ENCODE results near the gene SELPLG. TPM values are rescaled to one million over a fixed set of nuclear protein-coding genes. Genes with fewer than 3 reads are reported as not detected.
"Not testable (repeated sequence)": the region's sequence is repeated elsewhere in the genome, so short reads cannot be mapped to it uniquely, and the experiment has no call there.

The SELPLG gene
- total and polyA plus RNA-seq, 4 donors = 9.1 to 18.2 (median 10.9) TPM

- Histone ChIP-seq H3K27ac (ENCODE audit: low read depth, low read length) (no peak overlapping the region), H3K27me3 (ENCODE audit: control insufficient read depth, insufficient read depth, low read length) (no peaks in the 10 kb centered on the region), H3K4me3 (ENCODE audit: low read depth, low read length) (no peak overlapping the region), H3K36me3 (ENCODE audit: control insufficient read depth, insufficient read depth, low read length) (peaks cover 27% of the 10 kb centered on the region), H3K4me1 (ENCODE audit: control insufficient read depth, insufficient read depth, low read length) (no peaks in the 10 kb centered on the region), H3K9me3 (ENCODE audit: control insufficient read depth, insufficient read depth, low read length) (no peaks in the 10 kb centered on the region)
- WGBS (ENCODE audit: insufficient coverage) = 63% methylated on average over 5 of the region's 10 CpGs
- DNase-seq (ENCODE audit: low read depth in 4 of 6, low spot score in 6 of 6) = no peak
Observed at GRCh38 chr12:108657130-108657745, 23.5 kb upstream of the SELPLG start.

- H3K4me1 ChIP-seq (ENCODE audit: control insufficient read depth, insufficient read depth, low read length); DNase-seq (ENCODE audit: low read depth in 4 of 6, low spot score in 6 of 6); H3K27me3 ChIP-seq (ENCODE audit: control insufficient read depth, insufficient read depth, low read length); H3K9me3 ChIP-seq (ENCODE audit: control insufficient read depth, insufficient read depth, low read length); H3K4me3 ChIP-seq (ENCODE audit: low read depth, low read length); H3K27ac ChIP-seq (ENCODE audit: low read depth, low read length): not testable (repeated sequence)
- H3K36me3 ChIP-seq (ENCODE audit: control insufficient read depth, insufficient read depth, low read length) = peaks cover 28% of the 10 kb centered on the region
- 94% methylated on average over 16 of the region's 24 CpGs for WGBS (ENCODE audit: insufficient coverage)
Observed at GRCh38 chr12:108656247-108656646, 22.6 kb upstream of the SELPLG start.

DNA sequence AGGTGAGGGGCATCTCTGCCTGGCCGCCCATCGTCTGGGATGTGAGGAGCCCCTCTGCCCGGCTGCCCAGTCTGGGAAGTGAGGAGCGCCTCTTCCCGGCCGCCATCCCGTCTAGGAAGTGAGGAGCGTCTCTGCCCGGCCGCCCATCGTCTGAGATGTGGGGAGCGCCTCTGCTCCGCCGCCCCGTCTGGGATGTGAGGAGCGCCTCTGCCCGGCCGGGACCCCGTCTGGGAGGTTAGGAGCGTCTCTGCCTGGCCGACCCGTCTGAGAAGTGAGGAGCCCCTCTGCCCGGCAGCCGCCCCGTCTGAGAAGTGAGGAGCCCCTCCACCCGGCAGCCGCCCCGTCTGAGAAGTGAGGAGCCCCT is 22.1 kb upstream of the SELPLG start:
- H3K9me3 ChIP-seq (ENCODE audit: control insufficient read depth, insufficient read depth, low read length); DNase-seq (ENCODE audit: low read depth in 4 of 6, low spot score in 6 of 6); H3K27me3 ChIP-seq (ENCODE audit: control insufficient read depth, insufficient read depth, low read length); H3K27ac ChIP-seq (ENCODE audit: low read depth, low read length); H3K4me3 ChIP-seq (ENCODE audit: low read depth, low read length); H3K4me1 ChIP-seq (ENCODE audit: control insufficient read depth, insufficient read depth, low read length): not testable (repeated sequence)
- WGBS (ENCODE audit: insufficient coverage) = no CpG with 5 or more reads among the region's 28 CpGs
- H3K36me3 ChIP-seq (ENCODE audit: control insufficient read depth, insufficient read depth, low read length) = peaks cover 32% of the 10 kb centered on the region

- not testable (repeated sequence) for H3K9me3 ChIP-seq (ENCODE audit: control insufficient read depth, insufficient read depth, low read length); H3K27ac ChIP-seq (ENCODE audit: low read depth, low read length); H3K27me3 ChIP-seq (ENCODE audit: control insufficient read depth, insufficient read depth, low read length); H3K4me1 ChIP-seq (ENCODE audit: control insufficient read depth, insufficient read depth, low read length); DNase-seq (ENCODE audit: low read depth in 4 of 6, low spot score in 6 of 6); H3K4me3 ChIP-seq (ENCODE audit: low read depth, low read length)
- H3K36me3 ChIP-seq (ENCODE audit: control insufficient read depth, insufficient read depth, low read length) = peaks cover 33% of the 10 kb centered on the region
- 85% methylated on average over 6 of the region's 9 CpGs for WGBS (ENCODE audit: insufficient coverage)
Observed at GRCh38 chr12:108654622-108655021, 20.9 kb upstream of the SELPLG start.

GRCh38 chr12:108653922-108654321 is 20.2 kb upstream of the SELPLG start:
- H3K9me3 ChIP-seq (ENCODE audit: control insufficient read depth, insufficient read depth, low read length) = no peaks in the 10 kb centered on the region
- DNase-seq (ENCODE audit: low read depth in 4 of 6, low spot score in 6 of 6) = no peak
- no peaks in the 10 kb centered on the region for H3K27me3 ChIP-seq (ENCODE audit: control insufficient read depth, insufficient read depth, low read length)
- no peak overlapping the region for H3K4me3 ChIP-seq (ENCODE audit: low read depth, low read length)
- no peak overlapping the region for H3K27ac ChIP-seq (ENCODE audit: low read depth, low read length)
- 97% methylated on average over 2 of the region's 3 CpGs for WGBS (ENCODE audit: insufficient coverage)
- no peaks in the 10 kb centered on the region for H3K4me1 ChIP-seq (ENCODE audit: control insufficient read depth, insufficient read depth, low read length)
- H3K36me3 ChIP-seq (ENCODE audit: control insufficient read depth, insufficient read depth, low read length) = peaks cover 33% of the 10 kb centered on the region

- Histone ChIP-seq H3K36me3 (ENCODE audit: control insufficient read depth, insufficient read depth, low read length) (peaks cover 38% of the 10 kb centered on the region), H3K9me3 (ENCODE audit: control insufficient read depth, insufficient read depth, low read length) (no peaks in the 10 kb centered on the region), H3K27me3 (ENCODE audit: control insufficient read depth, insufficient read depth, low read length) (no peaks in the 10 kb centered on the region), H3K4me3 (ENCODE audit: low read depth, low read length) (no peak overlapping the region), H3K4me1 (ENCODE audit: control insufficient read depth, insufficient read depth, low read length) (peaks cover under 1% of the 10 kb centered on the region), H3K27ac (ENCODE audit: low read depth, low read length) (no peak overlapping the region)
- DNase-seq (ENCODE audit: low read depth in 4 of 6, low spot score in 6 of 6) = no peak
Observed at GRCh38 chr12:108653082-108653516, 19.4 kb upstream of the SELPLG start.

GRCh38 chr12:108650083-108650482 is 16.4 kb upstream of the SELPLG start:
- Histone ChIP-seq H3K27me3 (ENCODE audit: control insufficient read depth, insufficient read depth, low read length) (no peaks in the 10 kb centered on the region), H3K4me1 (ENCODE audit: control insufficient read depth, insufficient read depth, low read length) (peaks cover 9% of the 10 kb centered on the region), H3K36me3 (ENCODE audit: control insufficient read depth, insufficient read depth, low read length) (peaks cover 33% of the 10 kb centered on the region), H3K9me3 (ENCODE audit: control insufficient read depth, insufficient read depth, low read length) (no peaks in the 10 kb centered on the region), H3K27ac (ENCODE audit: low read depth, low read length) (no peak overlapping the region), H3K4me3 (ENCODE audit: low read depth, low read length) (no peak overlapping the region)
- DNase-seq (ENCODE audit: low read depth in 4 of 6, low spot score in 6 of 6) = no peak
- WGBS (ENCODE audit: insufficient coverage) = no CpG with 5 or more reads among the region's 2 CpGs

DNA sequence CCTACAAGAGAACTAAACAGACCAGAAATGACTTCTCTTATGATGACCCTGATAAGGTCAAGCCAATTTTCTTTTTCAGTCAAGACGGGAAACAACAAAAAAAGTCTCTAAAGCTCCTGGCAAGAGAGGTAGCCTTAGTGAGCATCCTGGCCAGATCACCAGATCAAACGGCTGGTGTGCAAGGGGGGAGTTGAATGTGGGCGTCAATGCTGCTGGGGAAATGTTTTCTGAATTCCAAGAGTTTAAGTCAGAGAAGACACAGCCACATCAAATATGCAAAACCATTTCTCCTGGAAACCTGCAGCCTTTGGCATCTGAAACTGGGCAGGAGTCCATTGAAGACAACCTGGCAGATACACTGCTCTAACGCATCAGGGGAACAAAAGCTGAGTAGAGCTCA is 16.0 kb upstream of the SELPLG start:
- WGBS (ENCODE audit: insufficient coverage) = no CpG with 5 or more reads among the region's 4 CpGs
- H3K36me3 ChIP-seq (ENCODE audit: control insufficient read depth, insufficient read depth, low read length) = peaks cover 33% of the 10 kb centered on the region
- H3K27me3 ChIP-seq (ENCODE audit: control insufficient read depth, insufficient read depth, low read length) = no peaks in the 10 kb centered on the region
- no peak for DNase-seq (ENCODE audit: low read depth in 4 of 6, low spot score in 6 of 6)
- no peak overlapping the region for H3K27ac ChIP-seq (ENCODE audit: low read depth, low read length)
- H3K4me3 ChIP-seq (ENCODE audit: low read depth, low read length) = no peak overlapping the region
- H3K4me1 ChIP-seq (ENCODE audit: control insufficient read depth, insufficient read depth, low read length) = peaks cover 12% of the 10 kb centered on the region
- H3K9me3 ChIP-seq (ENCODE audit: control insufficient read depth, insufficient read depth, low read length) = no peaks in the 10 kb centered on the region

DNA sequence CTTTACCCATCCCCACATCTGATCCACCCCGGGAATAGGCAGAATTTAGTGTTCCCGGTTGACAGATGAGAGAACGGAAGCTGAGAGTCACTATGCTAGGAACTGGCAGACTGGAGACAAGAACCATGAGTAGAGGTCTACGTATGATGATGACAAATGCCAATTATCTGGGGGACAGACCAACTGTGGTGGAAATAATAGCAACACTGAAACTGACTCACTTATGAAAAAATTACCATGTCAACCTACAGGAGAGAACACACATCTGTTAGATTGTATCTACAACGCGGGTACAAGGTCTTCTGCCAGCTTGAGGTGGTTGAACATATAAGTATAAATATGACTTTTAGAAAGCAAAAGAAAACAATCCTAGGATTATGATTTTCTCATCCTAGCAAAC is 15.4 kb upstream of the SELPLG start:
- Histone ChIP-seq H3K4me3 (ENCODE audit: low read depth, low read length) (no peak overlapping the region), H3K36me3 (ENCODE audit: control insufficient read depth, insufficient read depth, low read length) (peaks cover 34% of the 10 kb centered on the region), H3K27me3 (ENCODE audit: control insufficient read depth, insufficient read depth, low read length) (no peaks in the 10 kb centered on the region), H3K4me1 (ENCODE audit: control insufficient read depth, insufficient read depth, low read length) (peaks cover 17% of the 10 kb centered on the region), H3K27ac (ENCODE audit: low read depth, low read length) (no peak overlapping the region), H3K9me3 (ENCODE audit: control insufficient read depth, insufficient read depth, low read length) (no peaks in the 10 kb centered on the region)
- 100% methylated on average over 3 of the region's 6 CpGs for WGBS (ENCODE audit: insufficient coverage)
- no peak for DNase-seq (ENCODE audit: low read depth in 4 of 6, low spot score in 6 of 6)

DNA sequence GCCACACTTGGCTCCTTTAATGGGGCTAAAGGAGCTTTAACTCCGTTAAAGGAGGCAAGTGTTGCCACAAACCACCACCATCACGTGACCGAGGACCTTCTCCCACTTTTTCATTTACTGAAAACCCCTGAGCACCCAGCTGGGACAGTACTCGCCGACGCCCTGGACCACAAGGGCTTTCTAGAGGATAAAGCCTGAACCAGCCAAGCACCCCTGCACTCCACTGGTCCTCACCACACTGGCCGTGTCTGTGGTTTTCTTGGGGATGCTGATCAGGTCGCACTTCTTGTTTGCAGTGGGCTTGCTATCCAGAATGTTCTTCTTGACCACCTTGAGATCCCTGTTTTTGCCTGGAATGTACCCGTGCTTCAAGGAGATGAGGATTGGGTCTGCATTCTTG is 14.7 kb upstream of the SELPLG start:
- Histone ChIP-seq H3K27ac (ENCODE audit: low read depth, low read length) (no peak overlapping the region), H3K27me3 (ENCODE audit: control insufficient read depth, insufficient read depth, low read length) (no peaks in the 10 kb centered on the region), H3K4me1 (ENCODE audit: control insufficient read depth, insufficient read depth, low read length) (peaks cover 23% of the 10 kb centered on the region), H3K9me3 (ENCODE audit: control insufficient read depth, insufficient read depth, low read length) (no peaks in the 10 kb centered on the region), H3K36me3 (ENCODE audit: control insufficient read depth, insufficient read depth, low read length) (peaks cover 36% of the 10 kb centered on the region), H3K4me3 (ENCODE audit: low read depth, low read length) (no peak overlapping the region)
- no peak for DNase-seq (ENCODE audit: low read depth in 4 of 6, low spot score in 6 of 6)
- 92% methylated on average over 8 of the region's 9 CpGs for WGBS (ENCODE audit: insufficient coverage)
